HG03097 (cell line): Measurements from ENCODE around the gene PREPL.
A peak's percentile ranks its signal among the peaks of the same experiment; 100 is the strongest.
"Not testable (repeated sequence)": the region's sequence is repeated elsewhere in the genome, so short reads cannot be mapped to it uniquely, and the experiment has no call there.

ENCODE experiments used
- ATAC-seq: cut with Tn5 transposase; IDR thresholded peaks from one replicate; pipeline ENCODE4 v1.9.1; 2021; ENCODE audit not compliant: unreplicated experiment, low FRiP score

The PREPL gene

GRCh38 chr2:44361330-44362206 is at the start of gene PREPL, which contains the start of gene CAMKMT:
TSS of gene PREPL (minus strand) at chr2:44361494. CDS start at chr2:44346342, 15,152 bp downstream.
TSS of gene CAMKMT (plus strand) at chr2:44361947.
- peak; percentile 64 for ATAC-seq

- ATAC-seq = no peak
Measured at GRCh38 chr2:44398243-44398897, 37.1 kb upstream of the PREPL start.

- no peak for ATAC-seq
Measured at GRCh38 chr2:44397447-44398175, 36.3 kb upstream of the PREPL start.

GRCh38 chr2:44392338-44392943 is 31.1 kb upstream of the PREPL start:
- ATAC-seq = no peak

GRCh38 chr2:44389895-44390294 is 28.6 kb upstream of the PREPL start:
- no peak for ATAC-seq

- no peak for ATAC-seq
Measured at GRCh38 chr2:44388877-44389276, 27.6 kb upstream of the PREPL start.

GRCh38 chr2:44385226-44385625 is 23.9 kb upstream of the PREPL start:
- not testable (repeated sequence) for ATAC-seq

GRCh38 chr2:44377486-44377885 is 16.2 kb upstream of the PREPL start:
- ATAC-seq = no peak

- ATAC-seq = no peak
Measured at GRCh38 chr2:44372246-44372645, 11.0 kb upstream of the PREPL start.

GRCh38 chr2:44371445-44371844 is 10.2 kb upstream of the PREPL start:
- ATAC-seq = no peak

- ATAC-seq = no peak
Measured at GRCh38 chr2:44369392-44369791, 8.1 kb upstream of the PREPL start.

- ATAC-seq = no peak
Measured at GRCh38 chr2:44367591-44367990, 6.3 kb upstream of the PREPL start.

- ATAC-seq = no peak
Measured at GRCh38 chr2:44364604-44365003, 3.3 kb upstream of the PREPL start.

- ATAC-seq = peak; percentile 15
Measured at GRCh38 chr2:44362207-44363015, 1.1 kb upstream of the PREPL start.

- peak; percentile 3 for ATAC-seq
Measured at GRCh38 chr2:44360749-44361329, 455 bp downstream of the PREPL start.

GRCh38 chr2:44358503-44358902 is 2.8 kb downstream of the PREPL start:
- ATAC-seq = no peak

GRCh38 chr2:44354761-44355160 is 6.5 kb downstream of the PREPL start:
- ATAC-seq = no peak

- ATAC-seq = no peak
Measured at GRCh38 chr2:44352510-44352909, 8.8 kb downstream of the PREPL start.

GRCh38 chr2:44351676-44352075 is 9.6 kb downstream of the PREPL start:
- ATAC-seq = no peak

- no peak for ATAC-seq
Measured at GRCh38 chr2:44351088-44351487, 10.2 kb downstream of the PREPL start.
